ENCODE data around the gene GPR160.

Gene GPR160

GRCh38 chr3:170033489-170033888 lies 4.3 kb upstream of the GPR160 start:
- DNase-seq = peak; percentile 34 to 53

GRCh38 chr3:170038434-170039110 lies 777 bp downstream of the GPR160 start:
- DNase-seq = peak; percentile 44 to 46

- no peak for DNase-seq
Observed at GRCh38 chr3:170040418-170040817, 2.6 kb downstream of the GPR160 start.

GRCh38 chr3:170043506-170043905 lies 5.7 kb downstream of the GPR160 start:
- no peak for DNase-seq

GRCh38 chr3:170044271-170044670 lies 6.5 kb downstream of the GPR160 start:
- DNase-seq = peak; percentile 63 to 74

GRCh38 chr3:170044795-170045244 lies 7.0 kb downstream of the GPR160 start:
- DNase-seq = peak; percentile 70 to 73

- no peak for DNase-seq
Observed at GRCh38 chr3:170046269-170047132, 8.7 kb downstream of the GPR160 start.

- DNase-seq = no peak
Observed at GRCh38 chr3:170047133-170047404, 9.3 kb downstream of the GPR160 start.

GRCh38 chr3:170049146-170050000 lies 11.6 kb downstream of the GPR160 start:
- DNase-seq = no peak

GRCh38 chr3:170050753-170051152 lies 13.0 kb downstream of the GPR160 start:
- no peak for DNase-seq

GRCh38 chr3:170052398-170052797 lies 14.6 kb downstream of the GPR160 start:
- DNase-seq = no peak

- peak; percentile 13 to 20 for DNase-seq
Observed at GRCh38 chr3:170054204-170054603, 16.4 kb downstream of the GPR160 start.

GRCh38 chr3:170055209-170055608 lies 17.4 kb downstream of the GPR160 start:
- no peak for DNase-seq

- no peak for DNase-seq
Observed at GRCh38 chr3:170056710-170057454, 19.1 kb downstream of the GPR160 start.

- no peak for DNase-seq
Observed at GRCh38 chr3:170057550-170057949, 19.8 kb downstream of the GPR160 start.

- DNase-seq = peak in 1 of 2 donors; percentile 23
Observed at GRCh38 chr3:170058127-170058526, 20.3 kb downstream of the GPR160 start.

- no peak for DNase-seq
Observed at GRCh38 chr3:170059447-170059846, 21.7 kb downstream of the GPR160 start.

- no peak for DNase-seq
Observed at GRCh38 chr3:170062068-170062467, 24.3 kb downstream of the GPR160 start.

GRCh38 chr3:170062769-170063168 lies 25.0 kb downstream of the GPR160 start:
- DNase-seq = no peak

GRCh38 chr3:170063691-170064090 lies 25.9 kb downstream of the GPR160 start:
- DNase-seq = no peak

GRCh38 chr3:170064108-170064507 lies 26.3 kb downstream of the GPR160 start:
- DNase-seq = no peak

GRCh38 chr3:170075441-170076091 lies 37.8 kb downstream of the GPR160 start:
- DNase-seq = no peak
